Transverse colon (tissue), 4 donors: ENCODE results near the gene C19orf81.

Source experiments
- CTCF ChIP-seq, 5 experiments: fragments of 200-600 bp in 3 of 5; fragments of 450-650 bp in 2 of 5; sonication (generic) in 3 of 5; IDR thresholded peaks; 1 replicate in 2 of 5; 2 replicates in 3 of 5; pipeline ENCODE4 v1.5.1; 2016 to 2017; ENCODE audit warnings: antibody characterized with exemption in 5 of 5, inconsistent platforms in 3 of 5, mild to moderate bottlenecking in 2 of 5, moderate library complexity in 1 of 5
- POLR2AphosphoS5 ChIP-seq, 3 donors: sonication (generic); formaldehyde crosslinking; IDR thresholded peaks; one replicate each; pipeline ENCODE4 v1.6.1; 2016; ENCODE audit warnings: antibody characterized with exemption in 3 of 3

- no peak for TF ChIP-seq CTCF (IDR thresholded peaks at IDR 0.05)
- no peak for TF ChIP-seq POLR2AphosphoS5 (IDR thresholded peaks at IDR 0.05)
These were observed 15.3 kb upstream of the C19orf81 start for GRCh38 chr19:50633973-50634372.
